IPS DF 19.7 (cell line): ENCODE measurements around the gene SBF2.

ENCODE experiments used
- DNase-seq: peaks from one replicate; pipeline ENCODE4 v3.0.0-alpha.2; 2013; ENCODE audit warnings: low read depth, low spot score

The SBF2 gene

DNA sequence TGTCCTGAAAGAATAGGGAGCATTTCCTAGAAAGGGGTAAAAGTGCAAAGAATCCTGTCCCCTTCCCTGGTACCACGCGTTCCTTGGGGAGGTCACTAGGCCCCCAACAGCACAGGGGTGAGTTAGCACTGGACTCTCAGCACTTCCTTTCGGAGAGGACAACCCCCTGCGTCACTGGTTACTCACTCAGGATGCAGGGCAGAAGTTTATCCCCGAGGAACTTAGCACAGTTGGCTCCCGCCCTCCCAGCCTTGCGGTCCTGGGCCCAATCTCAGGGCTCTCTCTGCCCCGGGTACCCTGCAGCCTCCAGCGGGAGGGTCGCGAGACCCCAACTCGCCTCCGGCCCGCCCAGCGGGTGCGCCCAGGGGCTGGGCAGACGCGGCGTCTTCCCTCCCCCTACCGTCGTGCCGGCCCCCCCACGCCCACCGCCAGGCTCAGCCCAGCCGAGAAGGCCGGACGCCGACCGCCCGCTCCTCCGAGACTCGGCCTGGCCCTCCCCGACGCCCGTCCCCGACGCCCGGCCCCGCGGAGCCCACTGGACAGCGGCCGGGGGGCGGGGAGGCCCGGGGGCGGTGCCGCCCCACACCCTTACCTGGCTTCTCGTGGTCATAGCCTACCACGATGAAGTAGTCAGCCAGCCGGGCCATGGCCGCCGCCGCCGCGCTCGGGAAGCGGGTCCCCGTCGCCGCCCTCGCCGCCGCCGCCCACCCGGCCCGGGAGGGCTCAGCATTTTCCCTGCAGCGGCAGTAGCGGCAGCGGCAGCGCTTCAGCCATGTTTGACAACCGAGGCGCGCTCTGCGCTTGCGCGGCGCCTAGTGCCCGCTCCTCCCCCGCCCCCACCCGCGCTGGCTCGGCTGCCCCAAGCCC is at the start of gene SBF2:
SBF2 (minus strand) TSS at position 797 of the 867 bp plus-strand sequence; CDS start at position 647, 150 bp downstream.
- no peak for DNase-seq

DNA sequence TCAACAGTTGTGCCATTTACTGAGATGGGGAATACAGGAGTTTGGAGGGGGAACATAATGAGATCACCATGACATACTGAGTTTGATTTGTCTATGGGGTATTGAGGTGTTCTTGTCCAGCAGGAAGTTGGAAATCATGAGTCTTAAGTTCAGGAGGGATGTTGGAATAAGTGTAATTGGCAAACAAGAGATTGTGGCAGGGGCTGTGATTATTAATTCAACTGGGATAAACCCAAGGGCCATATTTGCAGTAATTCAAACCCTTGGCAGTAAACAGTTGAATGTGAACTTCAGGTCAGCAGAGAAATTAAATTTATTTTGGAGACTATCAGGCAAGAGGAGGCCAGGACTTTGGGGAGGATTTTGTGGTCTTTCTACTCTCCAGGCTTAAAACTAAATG is 44.3 kb upstream of the SBF2 start:
- no peak for DNase-seq

- no peak for DNase-seq
These were observed 39.5 kb upstream of the SBF2 start for GRCh38 chr11:10333490-10333889.

- DNase-seq = no peak
These were observed 37.7 kb upstream of the SBF2 start for GRCh38 chr11:10331548-10332289.

GRCh38 chr11:10329935-10330334 is 35.9 kb upstream of the SBF2 start:
- no peak for DNase-seq

DNA sequence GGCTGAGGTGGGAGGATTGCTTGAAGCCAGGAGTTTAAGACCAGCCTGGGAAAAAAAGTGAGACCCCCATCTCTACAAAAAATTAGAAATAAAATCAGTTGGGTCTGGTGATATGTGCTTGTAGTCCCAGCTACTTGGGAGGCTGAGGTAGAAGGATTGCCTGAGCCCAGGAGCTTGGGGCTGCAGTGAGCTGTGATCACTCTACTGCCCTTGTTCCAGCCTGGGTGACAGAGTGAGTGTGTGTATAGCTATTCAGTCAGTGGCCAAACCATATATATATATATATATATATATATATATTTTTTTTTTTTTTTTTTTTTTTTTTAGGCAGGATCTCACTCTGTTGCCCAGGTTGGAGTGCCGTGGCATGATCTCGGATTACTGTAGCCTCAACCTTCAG is 35.3 kb upstream of the SBF2 start:
- DNase-seq = no peak

DNA sequence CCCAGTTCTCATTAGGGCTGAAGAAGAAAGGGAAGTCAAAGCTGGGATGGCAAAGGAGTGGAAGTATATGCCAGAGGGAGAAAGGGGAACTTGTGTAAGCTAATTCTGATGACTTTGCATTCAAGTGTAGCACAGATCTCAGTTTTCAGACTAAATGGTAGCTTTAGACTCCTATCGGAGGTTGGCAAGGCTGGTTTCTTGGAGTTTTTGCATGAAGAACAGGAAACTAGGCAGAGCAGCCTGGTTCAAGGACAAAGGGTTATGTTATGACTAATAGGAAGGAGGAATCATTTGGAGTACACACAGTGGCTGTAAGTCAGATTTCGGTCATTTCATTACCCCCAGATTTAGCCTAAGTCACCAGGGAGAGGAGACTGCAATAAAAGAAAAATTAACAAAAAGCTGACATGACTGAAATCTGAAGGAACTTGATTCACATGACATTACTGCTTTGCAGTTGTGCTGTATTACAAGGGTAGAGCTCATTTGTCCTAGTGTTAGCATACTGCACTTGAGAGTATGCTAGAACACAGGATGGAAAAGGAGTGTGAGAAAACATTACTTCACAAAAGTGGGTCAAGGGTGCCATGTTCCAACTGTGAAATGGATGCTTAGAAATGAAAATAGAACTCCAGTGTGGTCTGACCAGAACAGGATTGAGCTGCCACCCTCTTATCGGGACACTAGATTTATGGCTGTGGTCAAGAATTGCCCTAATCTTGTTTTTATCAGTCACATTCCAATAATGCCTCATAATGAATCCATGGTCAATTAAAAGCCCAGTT is 34.5 kb upstream of the SBF2 start:
- no peak for DNase-seq

DNA sequence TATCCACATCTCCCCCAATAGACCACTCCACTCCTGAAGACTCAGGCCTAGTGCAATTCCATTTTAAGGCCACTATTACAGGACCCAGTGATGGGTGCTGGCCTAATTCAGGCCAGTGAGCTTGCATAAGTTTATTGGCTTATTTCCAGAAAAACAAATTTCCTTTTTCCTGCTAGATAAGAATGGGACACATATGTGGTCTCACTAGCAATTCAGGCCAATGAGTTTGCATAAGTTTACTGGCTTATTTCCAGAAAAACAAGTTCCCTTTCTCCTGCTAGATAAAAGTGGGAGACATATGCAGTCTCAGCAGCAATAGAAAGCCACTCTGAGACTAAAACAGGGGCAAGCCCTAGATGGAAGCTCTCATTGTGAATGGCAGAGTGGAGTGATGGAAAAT is 33.2 kb upstream of the SBF2 start:
- no peak for DNase-seq

DNA sequence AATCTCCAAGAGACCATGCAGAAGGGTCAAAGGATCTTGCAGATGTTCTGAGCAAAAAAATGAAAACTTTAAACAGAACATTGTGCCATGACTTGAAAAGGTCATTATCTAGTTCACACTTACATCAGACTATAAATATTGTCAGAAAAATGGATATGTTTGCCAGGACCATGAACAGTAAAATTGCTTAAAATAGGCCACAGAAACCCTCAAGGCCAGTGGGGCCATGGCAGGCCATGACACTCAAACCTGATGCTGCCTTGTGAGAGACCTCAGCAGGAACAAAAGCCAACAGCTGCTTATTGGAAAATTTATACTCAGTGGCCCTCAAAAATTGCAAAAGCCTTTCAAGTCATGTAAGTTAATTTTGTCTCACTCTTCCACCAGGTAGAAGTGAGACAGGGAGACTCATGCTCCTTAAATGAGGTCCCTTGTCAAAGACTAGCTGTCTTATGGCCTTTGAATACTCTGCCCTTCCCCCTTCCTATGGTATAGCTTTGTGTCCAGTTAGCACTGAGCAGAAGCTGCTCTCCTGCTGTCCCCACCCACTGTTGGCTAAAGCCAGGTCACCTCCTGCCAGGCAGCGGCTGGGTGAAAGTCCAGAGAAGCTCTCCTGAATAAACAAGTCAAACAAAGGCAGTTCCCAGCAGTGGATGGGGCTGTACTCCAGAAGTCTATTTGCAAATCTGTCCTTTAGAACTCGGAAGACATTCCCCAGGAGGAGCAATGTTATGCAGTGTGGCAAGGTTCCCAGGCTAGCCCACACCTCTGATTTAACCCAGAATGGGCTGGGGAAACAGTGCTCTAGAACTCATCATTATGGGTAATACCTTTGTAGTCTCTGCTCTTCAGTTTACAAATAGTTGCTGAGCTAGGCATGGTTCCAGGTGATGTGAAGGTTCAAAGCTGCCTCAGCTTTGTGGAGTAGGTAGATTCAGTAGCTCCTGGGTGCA is 32.3 kb upstream of the SBF2 start:
- DNase-seq = no peak

- no peak for DNase-seq
These were observed 31.4 kb upstream of the SBF2 start for GRCh38 chr11:10325277-10326011.

GRCh38 chr11:10324474-10324873 is 30.5 kb upstream of the SBF2 start:
- no peak for DNase-seq

DNA sequence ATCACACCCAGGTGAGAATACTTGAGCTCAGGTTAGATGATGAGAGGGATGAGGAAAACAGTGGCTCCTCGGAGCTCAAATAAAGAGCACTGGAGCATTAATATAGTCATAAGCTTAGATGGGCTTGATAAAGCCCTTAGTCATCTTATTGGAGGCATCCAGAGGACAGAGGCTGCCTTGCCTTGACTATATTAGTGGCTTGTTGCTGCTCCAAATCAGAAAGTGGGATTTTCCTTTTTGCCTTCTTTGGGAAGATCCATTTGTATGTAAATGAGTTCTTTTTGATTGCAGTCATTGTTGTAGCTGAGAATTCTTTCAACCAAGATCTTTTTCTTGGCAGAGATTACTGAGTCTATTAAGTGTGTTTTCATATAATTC is 29.8 kb upstream of the SBF2 start:
- no peak for DNase-seq

GRCh38 chr11:10322830-10323792 is 29.1 kb upstream of the SBF2 start:
- DNase-seq = no peak

DNA sequence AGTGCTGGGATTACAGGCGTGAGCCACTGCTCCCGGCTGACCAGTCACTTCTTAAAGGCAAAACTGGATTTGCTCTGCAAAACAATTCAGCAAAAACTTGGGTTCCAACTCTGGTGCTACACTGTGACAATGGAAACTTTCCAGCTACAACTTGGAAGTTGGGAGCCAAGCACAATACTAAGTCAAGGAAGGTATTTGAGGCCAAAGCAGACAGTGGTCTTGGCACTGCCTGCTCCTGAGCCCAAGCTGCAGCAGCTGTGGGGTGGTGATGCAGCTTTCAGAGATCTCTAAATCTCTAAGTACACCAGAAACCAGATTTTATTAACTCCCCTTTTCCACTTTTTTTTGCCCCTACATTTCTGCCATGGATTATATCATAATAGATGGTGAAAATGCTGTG is 28.4 kb upstream of the SBF2 start:
- no peak for DNase-seq

GRCh38 chr11:10320736-10321465 is 26.9 kb upstream of the SBF2 start:
- DNase-seq = no peak

- DNase-seq = no peak
These were observed 25.9 kb upstream of the SBF2 start for GRCh38 chr11:10319702-10320558.

DNA sequence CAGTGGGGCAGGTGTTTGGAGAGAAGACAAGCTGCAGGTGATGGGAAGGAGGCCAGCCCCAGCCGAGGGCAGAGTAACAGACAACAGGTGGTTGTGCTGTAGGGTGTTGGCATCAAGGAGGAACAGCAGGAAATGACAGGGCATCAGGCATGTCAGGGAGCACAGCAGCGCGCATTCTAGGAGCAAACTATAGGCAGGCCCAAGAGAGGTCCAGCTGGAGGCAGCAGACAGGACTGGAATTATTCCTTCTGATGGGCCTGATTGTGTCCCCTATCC is 24.4 kb upstream of the SBF2 start:
- no peak for DNase-seq
